Endodermal cell (in vitro differentiated cells): ENCODE results near the gene IL1RL2. TPM values are rescaled to one million over a fixed set of nuclear protein-coding genes. Genes with fewer than 3 reads are reported as not detected.

Source experiments
- DNase-seq: peaks from one replicate; pipeline ENCODE4 v3.0.0-alpha.2; 2017
- H3K27ac ChIP-seq: 2 replicates; pipeline ENCODE4 v1.5.1; 2013; ENCODE audit warnings: mild to moderate bottlenecking, low read depth, low read length, moderate library complexity
- H3K27me3 ChIP-seq: 2 replicates; pipeline ENCODE4 v1.6.1; 2013; ENCODE audit warnings: mild to moderate bottlenecking, low read length, moderate library complexity; ENCODE audit not compliant: insufficient read depth, control insufficient read depth, poor library complexity, severe bottlenecking
- H3K36me3 ChIP-seq: 2 replicates; pipeline ENCODE4 v1.7.0; 2013; ENCODE audit warnings: mild to moderate bottlenecking, low read length, moderate library complexity; ENCODE audit not compliant: control insufficient read depth, insufficient read depth
- H3K4me1 ChIP-seq: one replicate; pipeline ENCODE4 v1.7.0; 2013; ENCODE audit warnings: low read length; ENCODE audit not compliant: control insufficient read depth, insufficient read depth
- H3K4me3 ChIP-seq: 2 replicates; pipeline ENCODE4 v1.5.1; 2013; ENCODE audit warnings: mild to moderate bottlenecking, low read length, moderate library complexity
- H3K9ac ChIP-seq: 2 replicates; pipeline ENCODE4 v1.6.1; 2013; ENCODE audit warnings: mild to moderate bottlenecking, low read length, moderate library complexity; ENCODE audit not compliant: poor library complexity, severe bottlenecking; ENCODE audit errors: extremely low read depth
- H3K9me3 ChIP-seq: 2 replicates; pipeline ENCODE4 v1.6.1; 2013; ENCODE audit warnings: mild to moderate bottlenecking, low read length, moderate library complexity; ENCODE audit not compliant: control insufficient read depth
- H3K27ac Mint-ChIP-seq: 2 replicates; pipeline ENCODE4 v1.8.0; 2020; ENCODE audit warnings: mixed read lengths
- H3K27me3 Mint-ChIP-seq: 2 replicates; pipeline ENCODE4 v1.8.0; 2021; ENCODE audit warnings: mild to moderate bottlenecking, mixed read lengths; ENCODE audit not compliant: insufficient read depth
- H3K36me3 Mint-ChIP-seq: 2 replicates; pipeline ENCODE4 v1.8.0; 2020; ENCODE audit warnings: low read depth, mixed read lengths
- H3K4me1 Mint-ChIP-seq: 2 replicates; pipeline ENCODE4 v1.8.0; 2020; ENCODE audit warnings: mixed read lengths
- H3K4me3 Mint-ChIP-seq: 2 replicates; pipeline ENCODE4 v1.8.0; 2020; ENCODE audit warnings: mild to moderate bottlenecking, moderate library complexity, mixed read lengths
- H3K9me3 Mint-ChIP-seq: 2 replicates; pipeline ENCODE4 v1.8.0; 2020; ENCODE audit warnings: mild to moderate bottlenecking, mixed read lengths
- WGBS, 2 experiments: methylation state at CpG; one replicate each; pipeline versions ENCODE4 v1.1.5 to v1.1.7; 2013; ENCODE audit warnings: missing lambda C conversion rate in 2 of 2, mixed read lengths in 1 of 2; ENCODE audit not compliant: insufficient coverage in 1 of 2, insufficient read length in 1 of 2; 5-methylcytosine and 5-hydroxymethylcytosine counted together
- total RNA-seq, 2 donors: library from RNA; stranded (reverse); fragmentation: NEBNext Ultra II Directional in 1 of 2; extraction: Animal tissue kit (Norgen Biotek cat#: 25700) in 1 of 2; gene quantifications; 2 replicates in 1 of 2; 3 replicates in 1 of 2; pipeline ENCODE4 v1.2.1, GENCODE V29; 2021
- TF ChIP-seq, protein P1 (sequence below): fragments of 200-600 bp; sonication (generic); conservative IDR thresholded peaks from 2 replicates; pipeline ENCODE4 v1.5.0; 2021; ENCODE audit warnings: antibody characterized with exemption, mild to moderate bottlenecking

Gene IL1RL2
- total RNA-seq, 2 donors from 2014 or later = 0.38 to 0.44 TPM

- no CpG with 5 or more reads among the region's 1 CpG for WGBS, 2 experiments
- Mint-ChIP-seq H3K36me3 (peaks cover 4% of the 10 kb centered on the region), H3K27me3 (peaks cover 2% of the 10 kb centered on the region), H3K27ac (no peak overlapping the region), H3K4me1 (peaks cover 41% of the 10 kb centered on the region), H3K4me3 (no peak overlapping the region), H3K9me3 (peaks cover 24% of the 10 kb centered on the region)
- Histone ChIP-seq H3K4me1 (peaks cover 35% of the 10 kb centered on the region), H3K9me3 (peaks cover 27% of the 10 kb centered on the region), H3K36me3 (no peaks in the 10 kb centered on the region), H3K27me3 (no peaks in the 10 kb centered on the region), H3K4me3 (peak overlapping the region; percentile 32), H3K27ac (no peak overlapping the region), H3K9ac (no peak overlapping the region)
- no peak for DNase-seq
- TF ChIP-seq, protein P1, sequence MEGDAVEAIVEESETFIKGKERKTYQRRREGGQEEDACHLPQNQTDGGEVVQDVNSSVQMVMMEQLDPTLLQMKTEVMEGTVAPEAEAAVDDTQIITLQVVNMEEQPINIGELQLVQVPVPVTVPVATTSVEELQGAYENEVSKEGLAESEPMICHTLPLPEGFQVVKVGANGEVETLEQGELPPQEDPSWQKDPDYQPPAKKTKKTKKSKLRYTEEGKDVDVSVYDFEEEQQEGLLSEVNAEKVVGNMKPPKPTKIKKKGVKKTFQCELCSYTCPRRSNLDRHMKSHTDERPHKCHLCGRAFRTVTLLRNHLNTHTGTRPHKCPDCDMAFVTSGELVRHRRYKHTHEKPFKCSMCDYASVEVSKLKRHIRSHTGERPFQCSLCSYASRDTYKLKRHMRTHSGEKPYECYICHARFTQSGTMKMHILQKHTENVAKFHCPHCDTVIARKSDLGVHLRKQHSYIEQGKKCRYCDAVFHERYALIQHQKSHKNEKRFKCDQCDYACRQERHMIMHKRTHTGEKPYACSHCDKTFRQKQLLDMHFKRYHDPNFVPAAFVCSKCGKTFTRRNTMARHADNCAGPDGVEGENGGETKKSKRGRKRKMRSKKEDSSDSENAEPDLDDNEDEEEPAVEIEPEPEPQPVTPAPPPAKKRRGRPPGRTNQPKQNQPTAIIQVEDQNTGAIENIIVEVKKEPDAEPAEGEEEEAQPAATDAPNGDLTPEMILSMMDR = no peak
Observed at GRCh38 chr2:102279391-102279735, 92.5 kb downstream of the IL1RL2 start.

DNA sequence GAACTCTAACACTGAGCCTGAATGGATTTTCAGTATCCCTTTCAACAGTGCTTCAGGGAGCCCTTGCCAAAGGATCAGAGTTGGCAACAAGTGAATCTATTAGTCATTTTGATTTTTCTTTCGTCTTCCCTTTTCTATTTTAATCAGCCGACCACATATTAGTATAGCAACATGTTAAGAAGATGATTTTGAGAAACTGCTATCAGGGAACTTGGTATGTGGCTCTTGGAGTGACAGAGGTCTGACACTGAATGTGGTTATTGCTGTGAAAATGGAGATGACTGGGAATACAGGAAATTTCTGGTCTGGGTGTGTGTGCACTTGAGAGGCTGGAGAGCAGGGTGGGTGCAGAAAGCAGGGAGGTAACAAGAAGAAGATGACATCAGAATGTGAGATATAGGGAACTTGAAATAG lies 95.9 kb downstream of the IL1RL2 start:
- no peak for DNase-seq
- Mint-ChIP-seq H3K36me3 (no peaks in the 10 kb centered on the region), H3K27ac (no peak overlapping the region), H3K4me3 (no peak overlapping the region), H3K4me1 (peaks cover 30% of the 10 kb centered on the region), H3K27me3 (peaks cover 2% of the 10 kb centered on the region), H3K9me3 (no peaks in the 10 kb centered on the region)
- no peak overlapping the region for H3K27ac ChIP-seq
- peaks cover 7% of the 10 kb centered on the region for H3K9me3 ChIP-seq
- H3K4me1 ChIP-seq = peaks cover 24% of the 10 kb centered on the region
- WGBS, 2 experiments = 85% methylated on average over 2 of the region's 2 CpGs; no CpG with 5 or more reads in 1 of the 2 experiments
- H3K4me3 ChIP-seq = no peak overlapping the region
- no peaks in the 10 kb centered on the region for H3K27me3 ChIP-seq
- TF ChIP-seq, protein P1 = no peak
- no peak overlapping the region for H3K9ac ChIP-seq
- H3K36me3 ChIP-seq = no peaks in the 10 kb centered on the region

DNA sequence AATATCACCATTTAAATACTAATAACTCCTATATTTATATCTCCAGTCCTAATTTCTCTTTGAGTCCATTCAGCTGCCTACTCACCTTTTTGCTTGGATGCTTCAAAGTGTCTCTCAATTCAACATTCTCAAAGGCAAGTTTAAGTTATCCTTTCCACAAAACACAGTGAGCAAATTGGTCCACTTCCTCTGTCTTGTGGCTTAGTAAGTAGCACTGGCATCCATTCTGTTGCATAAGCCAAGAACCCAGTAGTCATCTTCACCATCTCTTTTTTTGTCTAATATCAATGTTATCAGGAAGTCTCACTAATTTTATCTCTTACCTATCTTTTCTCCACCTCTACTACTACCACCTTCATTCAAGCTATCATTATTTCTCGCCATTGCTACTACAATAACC lies 97.2 kb downstream of the IL1RL2 start:
- no peak for DNase-seq
- 92 to 93% methylated on average over 1 of the region's 1 CpG for WGBS, 2 experiments
- Mint-ChIP-seq H3K9me3 (no peaks in the 10 kb centered on the region), H3K36me3 (no peaks in the 10 kb centered on the region), H3K4me1 (peaks cover 18% of the 10 kb centered on the region), H3K4me3 (no peak overlapping the region), H3K27me3 (peaks cover 2% of the 10 kb centered on the region), H3K27ac (no peak overlapping the region)
- Histone ChIP-seq H3K27me3 (no peaks in the 10 kb centered on the region), H3K9ac (no peak overlapping the region), H3K4me1 (peaks cover 19% of the 10 kb centered on the region), H3K36me3 (no peaks in the 10 kb centered on the region), H3K4me3 (no peak overlapping the region), H3K9me3 (peaks cover 7% of the 10 kb centered on the region), H3K27ac (no peak overlapping the region)
- TF ChIP-seq, protein P1 = no peak
